Tibial artery (tissue), 4 donors: ENCODE results near the gene TMEM238.
A peak's percentile ranks its signal among the peaks of the same experiment; 100 is the strongest.

Source experiments
- DNase-seq, 2 donors: peaks; one replicate each; pipeline ENCODE4 v3.0.0-alpha.2; 2019
- H3K27ac ChIP-seq, 2 donors: fragments of 200-600 bp; sonication (generic) in 1 of 2; 1 replicate in 1 of 2; 2 replicates in 1 of 2; pipeline ENCODE4 v1.5.1; 2018 to 2019; ENCODE audit warnings: mild to moderate bottlenecking in 1 of 2
- H3K27me3 ChIP-seq, 2 donors: fragments of 200-600 bp; sonication (generic) in 1 of 2; one replicate each; pipeline versions ENCODE4 v1.5.1 to v1.6.0; 2016 to 2019
- H3K36me3 ChIP-seq, 3 donors: fragments of 200-600 bp; sonication (generic) in 2 of 3; one replicate each; pipeline ENCODE4 v1.5.1; 2016 to 2019; ENCODE audit warnings: mild to moderate bottlenecking in 2 of 3
- H3K4me1 ChIP-seq, 4 donors: fragments of 200-600 bp; sonication (generic) in 2 of 4; 1 replicate in 3 of 4; 2 replicates in 1 of 4; pipeline ENCODE4 v1.5.1; 2016 to 2019
- H3K4me3 ChIP-seq, 2 donors: fragments of 200-600 bp; sonication (generic) in 1 of 2; 1 replicate in 1 of 2; 2 replicates in 1 of 2; pipeline ENCODE4 v1.5.1; 2018 to 2019; ENCODE audit warnings: mild to moderate bottlenecking in 2 of 2
- H3K9me3 ChIP-seq, 3 donors: fragments of 200-600 bp; sonication (generic) in 1 of 3; one replicate each; pipeline ENCODE4 v1.5.1; 2016 to 2019
- intact Hi-C: fragments of 100-400 bp; cut with DNase I; formaldehyde crosslinking; loops from one replicate; pipeline ENCODE4 v1.15.0; 2023; ENCODE audit warnings: low total_unique reads
- TF ChIP-seq, protein P1 (sequence below), 2 experiments: fragments of 200-600 bp in 1 of 2; fragments of 450-650 bp in 1 of 2; IDR thresholded peaks; one replicate each; pipeline ENCODE4 v1.5.1; 2017 to 2019; ENCODE audit warnings: antibody characterized with exemption in 2 of 2, mild to moderate bottlenecking in 1 of 2, moderate library complexity in 1 of 2

Gene TMEM238

DNA sequence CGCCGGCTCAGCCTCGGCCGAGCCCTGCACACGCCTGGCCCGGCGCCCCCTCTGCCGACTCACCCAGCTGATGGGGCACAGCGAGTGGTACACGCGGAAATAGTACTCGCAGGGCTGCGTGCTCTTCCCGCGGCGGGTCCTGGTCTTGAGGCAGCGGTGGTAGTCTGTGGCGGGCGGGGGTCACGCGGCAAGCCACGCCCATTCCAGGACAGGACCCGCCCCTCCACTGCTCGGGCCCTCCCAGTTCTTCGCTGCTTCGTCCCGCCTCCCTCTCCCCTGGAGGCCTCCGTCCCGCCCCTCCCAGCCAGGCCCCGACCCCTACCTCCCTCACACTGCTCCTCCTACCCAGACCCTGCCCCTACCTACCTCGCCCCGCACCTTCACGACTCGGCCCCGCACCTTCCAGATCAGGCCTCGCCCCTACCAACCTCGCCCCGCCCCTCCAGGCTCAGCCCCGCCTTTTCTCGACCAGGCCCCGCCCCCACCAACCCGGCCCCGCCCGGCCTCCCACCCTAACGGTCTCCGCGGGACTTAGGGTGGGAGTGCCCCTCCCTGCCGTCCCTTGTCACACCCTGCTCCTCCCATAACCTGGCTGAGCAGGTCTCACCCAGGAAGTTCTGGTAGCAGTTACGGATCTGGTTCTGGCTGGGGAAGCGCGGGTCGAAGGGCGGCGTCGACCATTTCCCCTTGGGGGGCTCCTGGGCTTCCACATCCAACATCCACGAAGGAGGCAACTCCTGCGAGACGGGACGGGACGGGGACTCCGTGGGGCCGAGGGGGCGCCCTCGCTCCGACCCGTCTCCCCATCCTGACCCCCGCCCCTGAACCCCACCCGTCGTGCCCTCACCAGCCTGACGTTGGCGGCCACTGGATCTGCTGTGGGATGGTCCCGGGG is 30.0 kb downstream of the TMEM238 start:
- peaks cover 12 to 89% of the 10 kb centered on the region in 2 donors for H3K27me3 ChIP-seq
- peak in 1 of 2 donors; percentile 40 for DNase-seq
- no peaks in the 10 kb centered on the region for H3K36me3 ChIP-seq
- intact Hi-C loops: no loop called here
- peak overlapping the region; percentile 22 to 47 for H3K4me3 ChIP-seq
- peaks cover 0 to 22% (median 18%) of the 10 kb centered on the region in 4 donors for H3K4me1 ChIP-seq
- TF ChIP-seq, protein P1, sequence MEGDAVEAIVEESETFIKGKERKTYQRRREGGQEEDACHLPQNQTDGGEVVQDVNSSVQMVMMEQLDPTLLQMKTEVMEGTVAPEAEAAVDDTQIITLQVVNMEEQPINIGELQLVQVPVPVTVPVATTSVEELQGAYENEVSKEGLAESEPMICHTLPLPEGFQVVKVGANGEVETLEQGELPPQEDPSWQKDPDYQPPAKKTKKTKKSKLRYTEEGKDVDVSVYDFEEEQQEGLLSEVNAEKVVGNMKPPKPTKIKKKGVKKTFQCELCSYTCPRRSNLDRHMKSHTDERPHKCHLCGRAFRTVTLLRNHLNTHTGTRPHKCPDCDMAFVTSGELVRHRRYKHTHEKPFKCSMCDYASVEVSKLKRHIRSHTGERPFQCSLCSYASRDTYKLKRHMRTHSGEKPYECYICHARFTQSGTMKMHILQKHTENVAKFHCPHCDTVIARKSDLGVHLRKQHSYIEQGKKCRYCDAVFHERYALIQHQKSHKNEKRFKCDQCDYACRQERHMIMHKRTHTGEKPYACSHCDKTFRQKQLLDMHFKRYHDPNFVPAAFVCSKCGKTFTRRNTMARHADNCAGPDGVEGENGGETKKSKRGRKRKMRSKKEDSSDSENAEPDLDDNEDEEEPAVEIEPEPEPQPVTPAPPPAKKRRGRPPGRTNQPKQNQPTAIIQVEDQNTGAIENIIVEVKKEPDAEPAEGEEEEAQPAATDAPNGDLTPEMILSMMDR (IDR thresholded peaks at IDR 0.05): no peak
- H3K9me3 ChIP-seq: no peaks in the 10 kb centered on the region
- no peak overlapping the region for H3K27ac ChIP-seq

DNA sequence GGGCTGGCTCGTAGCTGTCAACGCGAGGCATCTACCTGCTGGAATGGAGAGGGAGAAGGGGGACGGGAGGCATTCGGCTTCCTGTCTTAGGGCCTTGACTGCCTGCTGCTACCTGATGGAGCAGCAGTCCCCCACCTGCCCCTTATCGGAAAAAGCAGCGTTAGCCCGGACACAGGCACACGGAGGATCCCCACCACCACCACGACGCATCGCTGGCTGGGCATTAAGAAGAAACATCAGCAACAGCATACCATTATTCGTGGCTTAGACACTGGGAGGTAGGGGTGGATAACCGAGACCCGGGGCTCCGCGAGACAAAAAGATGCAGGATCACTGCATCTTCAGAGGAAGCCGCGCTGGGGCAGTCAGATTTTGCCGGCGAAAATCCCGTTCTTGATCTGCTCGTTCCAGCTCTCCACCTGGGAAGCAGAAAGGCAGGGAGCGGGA is 30.7 kb downstream of the TMEM238 start:
- peak overlapping the region; percentile 22 to 47 for H3K4me3 ChIP-seq

DNA sequence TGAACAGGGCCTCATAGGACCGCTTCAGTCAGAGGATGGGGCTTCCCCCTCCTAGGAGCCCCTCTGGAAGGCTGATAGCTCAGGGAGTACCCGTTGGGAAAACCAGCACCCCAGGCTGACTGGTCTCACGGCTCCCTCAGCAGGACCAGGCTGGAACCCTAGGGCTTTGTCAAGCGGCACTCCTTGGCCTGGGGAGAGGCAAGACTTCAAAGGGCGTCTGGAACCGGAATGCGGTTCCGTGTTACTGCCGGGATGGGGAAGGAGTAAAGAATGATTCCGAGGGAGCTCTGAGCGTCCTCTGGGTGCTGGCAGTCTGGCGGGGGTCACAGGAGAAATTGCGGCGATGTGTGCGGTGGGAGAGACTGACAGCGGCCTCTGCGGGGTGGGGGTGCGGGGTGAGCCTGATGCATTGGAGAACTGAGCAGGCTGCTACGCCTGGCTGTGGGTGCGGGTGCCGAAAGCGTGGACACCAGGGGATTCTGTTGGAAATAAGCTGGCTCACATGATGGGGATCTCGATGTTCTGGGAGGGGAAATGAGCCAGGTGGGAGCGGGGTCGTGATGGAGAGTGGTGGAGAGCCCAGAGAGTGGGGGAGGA is 31.4 kb downstream of the TMEM238 start:
- TF ChIP-seq, protein P1 (IDR thresholded peaks at IDR 0.05): no peak
- H3K27ac ChIP-seq: no peak overlapping the region
- intact Hi-C loops: no loop called here
- H3K9me3 ChIP-seq: no peaks in the 10 kb centered on the region
- peaks cover 12 to 82% of the 10 kb centered on the region in 2 donors for H3K27me3 ChIP-seq
- DNase-seq: no peak
- peaks cover 0 to 22% (median 18%) of the 10 kb centered on the region in 4 donors for H3K4me1 ChIP-seq
- H3K4me3 ChIP-seq: no peak overlapping the region
- peaks cover 0 to 4% (median 0%) of the 10 kb centered on the region in 3 donors for H3K36me3 ChIP-seq

More for the DNA sequence above, 30.7 kb downstream of the TMEM238 start:
- no peak overlapping the region for H3K27ac ChIP-seq
- intact Hi-C loops: no loop called here
- H3K36me3 ChIP-seq: no peaks in the 10 kb centered on the region
- TF ChIP-seq, protein P1 (IDR thresholded peaks at IDR 0.05): no peak
- peaks cover 0 to 22% (median 18%) of the 10 kb centered on the region in 4 donors for H3K4me1 ChIP-seq
- DNase-seq: no peak
- peaks cover 12 to 85% of the 10 kb centered on the region in 2 donors for H3K27me3 ChIP-seq
- H3K9me3 ChIP-seq: no peaks in the 10 kb centered on the region

DNA sequence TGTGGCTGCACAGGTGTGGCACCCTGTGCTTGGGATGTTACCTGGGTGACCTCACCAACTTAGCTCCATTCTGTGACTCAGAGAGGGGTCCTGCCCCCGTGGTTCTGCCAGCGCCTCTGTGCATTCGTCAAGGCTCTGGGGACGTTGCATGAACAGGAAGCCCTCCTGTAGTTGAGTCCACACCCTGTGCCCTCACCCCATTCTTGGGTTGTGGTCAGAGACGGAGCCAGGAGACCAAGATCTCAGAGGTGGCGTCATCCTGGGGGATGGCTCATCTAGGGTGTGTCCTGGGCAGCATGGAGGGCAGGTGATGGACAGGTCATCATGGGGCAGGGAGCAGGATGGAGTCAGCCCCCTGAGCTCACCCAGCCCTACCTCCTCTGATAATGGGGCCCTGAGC is 32.1 kb downstream of the TMEM238 start:
- peaks cover 12 to 81% of the 10 kb centered on the region in 2 donors for H3K27me3 ChIP-seq
- H3K27ac ChIP-seq: no peak overlapping the region
- intact Hi-C loops: no loop called here
- H3K4me1 ChIP-seq: peaks cover 0 to 22% (median 18%) of the 10 kb centered on the region in 4 donors
- no peaks in the 10 kb centered on the region for H3K9me3 ChIP-seq
- no peak for DNase-seq
- peaks cover 0 to 10% (median 1%) of the 10 kb centered on the region in 3 donors for H3K36me3 ChIP-seq
- TF ChIP-seq, protein P1 (IDR thresholded peaks at IDR 0.05): no peak
- H3K4me3 ChIP-seq: no peak overlapping the region

DNA sequence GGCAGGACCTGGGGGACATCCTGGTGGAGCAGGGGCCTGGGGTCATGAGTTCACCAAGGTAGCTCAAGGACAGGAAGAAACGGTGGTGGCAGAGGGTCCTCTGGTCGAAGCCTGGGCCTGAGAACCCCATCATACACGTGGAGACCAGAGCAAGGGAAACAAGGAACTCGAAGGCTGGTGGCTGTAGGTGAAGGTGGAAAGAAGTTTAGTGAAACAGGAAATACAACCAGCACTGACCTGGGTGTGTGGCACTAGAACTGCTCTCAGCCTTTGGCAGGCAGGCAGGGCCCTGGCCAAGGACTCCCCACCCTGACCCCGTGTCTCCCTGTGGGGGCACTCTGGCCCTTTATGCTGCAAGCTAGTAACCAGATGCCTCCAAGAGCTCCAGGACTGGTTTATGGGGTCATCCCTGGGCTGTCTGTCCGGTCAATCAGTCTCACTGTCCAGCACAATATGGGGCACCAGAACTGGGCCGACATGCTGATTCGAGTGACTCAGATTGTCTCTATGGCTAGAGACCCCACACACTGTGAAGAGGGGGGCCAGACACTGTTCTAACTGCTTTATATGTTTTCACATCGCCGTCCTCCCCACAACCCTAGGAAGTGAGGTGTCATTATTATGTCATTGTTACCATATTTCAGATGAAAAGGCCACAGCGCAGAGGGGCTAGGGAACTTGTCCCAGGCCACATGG is 33.3 kb downstream of the TMEM238 start:
- Histone ChIP-seq H3K27me3 (peaks cover 12 to 69% of the 10 kb centered on the region in 2 donors), H3K36me3 (peaks cover 3 to 20% (median 8%) of the 10 kb centered on the region in 3 donors), H3K9me3 (no peaks in the 10 kb centered on the region), H3K4me3 (no peak overlapping the region), H3K27ac (no peak overlapping the region), H3K4me1 (peaks cover 0 to 22% (median 18%) of the 10 kb centered on the region in 4 donors)
- TF ChIP-seq, protein P1 (IDR thresholded peaks at IDR 0.05): no peak
- intact Hi-C loops: no loop called here
- DNase-seq: no peak
